H9 (cell line): Measurements from ENCODE around the gene GDI1. TPM values are rescaled to one million over a fixed set of nuclear protein-coding genes. Genes with fewer than 3 reads are reported as not detected.

Source experiments
- DNase-seq: peaks from one replicate; pipeline ENCODE4 v3.0.0-alpha.2; 2017
- H2AFZ ChIP-seq: one replicate; pipeline ENCODE4 v1.6.1; 2013; ENCODE audit warnings: mild to moderate bottlenecking, low read length, control low read depth, moderate library complexity
- H2AK5ac ChIP-seq: 2 replicates; pipeline ENCODE4 v1.6.1; 2013; ENCODE audit warnings: low read length, control low read depth, mixed read lengths; ENCODE audit not compliant: insufficient read length
- H2BK120ac ChIP-seq: one replicate; pipeline ENCODE4 v1.6.1; 2013; ENCODE audit warnings: low read depth, mild to moderate bottlenecking, low read length, control low read depth, inconsistent platforms; ENCODE audit not compliant: poor library complexity, severe bottlenecking
- H2BK12ac ChIP-seq: 2 replicates; pipeline ENCODE4 v1.6.1; 2013; ENCODE audit warnings: low read length, control low read depth, mixed read lengths, low read depth; ENCODE audit not compliant: insufficient read length
- H2BK15ac ChIP-seq: 2 replicates; pipeline ENCODE4 v1.6.1; 2013; ENCODE audit warnings: low read depth, low read length, control low read depth
- H2BK20ac ChIP-seq: one replicate; pipeline ENCODE4 v1.6.1; 2013; ENCODE audit warnings: low read depth, mild to moderate bottlenecking, low read length, control low read depth, inconsistent platforms; ENCODE audit not compliant: poor library complexity, severe bottlenecking
- H2BK5ac ChIP-seq: 2 replicates; pipeline ENCODE4 v1.6.1; 2013; ENCODE audit warnings: low read length, control low read depth, mixed read lengths; ENCODE audit not compliant: insufficient read length
- H3K14ac ChIP-seq: 2 replicates; pipeline ENCODE4 v1.6.1; 2013; ENCODE audit warnings: low read length, control low read depth; ENCODE audit not compliant: insufficient read depth
- H3K18ac ChIP-seq: 2 replicates; pipeline ENCODE4 v1.6.1; 2013; ENCODE audit warnings: low read depth, mild to moderate bottlenecking, mixed read lengths, low read length, control low read depth; ENCODE audit not compliant: insufficient read length
- H3K23ac ChIP-seq: 2 replicates; pipeline ENCODE4 v1.6.1; 2013; ENCODE audit warnings: low read length, control low read depth, mixed read lengths, low read depth; ENCODE audit not compliant: insufficient read length
- H3K23me2 ChIP-seq: 2 replicates; pipeline ENCODE4 v1.6.1; 2013; ENCODE audit warnings: low read depth, mild to moderate bottlenecking, mixed read lengths, low read length, control low read depth; ENCODE audit not compliant: insufficient read length, poor library complexity, severe bottlenecking
- H3K27ac ChIP-seq: 2 replicates; pipeline ENCODE4 v1.5.1; 2013; ENCODE audit warnings: low read length, control low read depth, mixed read lengths, low read depth; ENCODE audit not compliant: insufficient read length
- H3K27me3 ChIP-seq: 2 replicates; pipeline ENCODE4 v1.6.1; 2013; ENCODE audit warnings: low read length, control low read depth, inconsistent platforms; ENCODE audit not compliant: insufficient read depth
- H3K4ac ChIP-seq: 2 replicates; pipeline ENCODE4 v1.6.1; 2013; ENCODE audit warnings: low read depth, mild to moderate bottlenecking, control low read depth, inconsistent platforms, low read length, moderate library complexity
- H3K4me1 ChIP-seq: 2 replicates; pipeline ENCODE4 v1.6.1; 2013; ENCODE audit warnings: low read length, control low read depth, inconsistent platforms; ENCODE audit not compliant: insufficient read depth
- H3K4me2 ChIP-seq: 2 replicates; pipeline ENCODE4 v1.6.1; 2013; ENCODE audit warnings: low read length, control low read depth, mixed read lengths; ENCODE audit not compliant: insufficient read length, insufficient read depth
- H3K56ac ChIP-seq: 2 replicates; pipeline ENCODE4 v1.6.1; 2013; ENCODE audit warnings: low read depth, mild to moderate bottlenecking, mixed read lengths, low read length, control low read depth; ENCODE audit not compliant: insufficient read length
- H3K79me1 ChIP-seq: 2 replicates; pipeline ENCODE4 v1.6.1; 2013; ENCODE audit warnings: low read depth, mild to moderate bottlenecking, moderate library complexity, low read length, control low read depth, inconsistent platforms; ENCODE audit not compliant: insufficient read depth, poor library complexity, severe bottlenecking
- H3K79me2 ChIP-seq: 2 replicates; pipeline ENCODE4 v1.6.1; 2013; ENCODE audit warnings: low read length, control low read depth, inconsistent platforms; ENCODE audit not compliant: insufficient read depth
- H3K9ac ChIP-seq: 2 replicates; pipeline ENCODE4 v1.6.1; 2013; ENCODE audit warnings: low read length, control low read depth, mixed read lengths; ENCODE audit not compliant: insufficient read length; ENCODE audit errors: extremely low read depth
- H3K9me3 ChIP-seq: one replicate; pipeline ENCODE4 v1.6.1; 2013; ENCODE audit warnings: low read depth, low read length, inconsistent platforms; ENCODE audit not compliant: control insufficient read depth
- H3T11ph ChIP-seq: one replicate; pipeline ENCODE4 v1.6.1; 2013; ENCODE audit warnings: mild to moderate bottlenecking, low read length, control low read depth, inconsistent platforms
- H4K20me1 ChIP-seq: one replicate; pipeline ENCODE4 v1.6.1; 2013; ENCODE audit not compliant: control insufficient read depth, insufficient read length, insufficient read depth
- H4K5ac ChIP-seq: 2 replicates; pipeline ENCODE4 v1.6.1; 2013; ENCODE audit warnings: low read depth, mild to moderate bottlenecking, mixed read lengths, low read length, control low read depth; ENCODE audit not compliant: insufficient read length
- H4K8ac ChIP-seq: replicated peaks from 2 replicates; pipeline ENCODE4 v1.6.1; 2013; ENCODE audit warnings: low read length, control low read depth, mixed read lengths, low read depth; ENCODE audit not compliant: insufficient read length
- H4K91ac ChIP-seq: 2 replicates; pipeline ENCODE4 v1.6.1; 2013; ENCODE audit warnings: low read depth, mild to moderate bottlenecking, moderate library complexity, mixed read lengths, low read length, control low read depth; ENCODE audit not compliant: insufficient read length
- H3K27ac Mint-ChIP-seq, 3 experiments: 2 replicates in 2 of 3; 3 replicates in 1 of 3; pipeline ENCODE4 v1.8.0; 2020 to 2021; ENCODE audit warnings: mixed read lengths in 3 of 3, mild to moderate bottlenecking in 1 of 3, moderate library complexity in 1 of 3
- H3K27me3 Mint-ChIP-seq: 2 replicates; pipeline ENCODE4 v1.8.0; 2021; ENCODE audit warnings: low read depth, mild to moderate bottlenecking, moderate library complexity, mixed read lengths
- H3K36me3 Mint-ChIP-seq, 3 experiments: 2 replicates in 2 of 3; 3 replicates in 1 of 3; pipeline ENCODE4 v1.8.0; 2020 to 2021; ENCODE audit warnings: low read depth in 3 of 3, mixed read lengths in 3 of 3; ENCODE audit not compliant: insufficient read depth in 1 of 3
- H3K4me1 Mint-ChIP-seq, 2 experiments: 2 replicates each; pipeline ENCODE4 v1.8.0; 2020; ENCODE audit warnings: mixed read lengths in 2 of 2
- H3K4me3 Mint-ChIP-seq, 2 experiments: 2 replicates in 1 of 2; 3 replicates in 1 of 2; pipeline ENCODE4 v1.8.0; 2020 to 2021; ENCODE audit warnings: mild to moderate bottlenecking in 2 of 2, mixed read lengths in 2 of 2, moderate library complexity in 1 of 2
- H3K9me3 Mint-ChIP-seq, 2 experiments: 2 replicates in 1 of 2; 3 replicates in 1 of 2; pipeline ENCODE4 v1.8.0; 2020; ENCODE audit warnings: mild to moderate bottlenecking in 2 of 2, mixed read lengths in 2 of 2, moderate library complexity in 1 of 2
- WGBS: extraction: QIAGEN DNeasy Blood & Tissue Kit; methylation state at CpG from one replicate; pipeline ENCODE4 v1.1.7; 2013; ENCODE audit warnings: missing lambda C conversion rate, low lambda C conversion rate, mixed read lengths; ENCODE audit not compliant: insufficient read length; ENCODE audit errors: extremely low coverage; 5-methylcytosine and 5-hydroxymethylcytosine counted together
- total RNA-seq: library from RNA; stranded (reverse); gene quantifications from 2 replicates; pipeline ENCODE4 v1.2.1, GENCODE V29; 2021
- TF ChIP-seq, protein P1 (sequence below): fragments of 200-600 bp; sonication (generic); conservative IDR thresholded peaks from 3 replicates; pipeline ENCODE4 v1.8.0; 2021; ENCODE audit warnings: antibody characterized with exemption, mild to moderate bottlenecking

Gene GDI1
- total RNA-seq, 1 experiment from 2014 or later = 111 TPM

- WGBS = no CpG with 5 or more reads among the region's 7 CpGs
- Histone ChIP-seq H2AFZ (no peak overlapping the region), H4K91ac (no peak overlapping the region), H3T11ph (no peak overlapping the region), H3K9ac (no peak overlapping the region), H3K9me3 (peaks cover 37% of the 10 kb centered on the region), H3K4me1 (no peaks in the 10 kb centered on the region; the same call in 1 of the 2 replicates), H2BK20ac (no peak overlapping the region), H4K5ac (no peak overlapping the region), H2BK15ac (no peak overlapping the region), H4K8ac (no peak overlapping the region), H3K4ac (no peak overlapping the region), H3K18ac (no peak overlapping the region), H2BK5ac (no peak overlapping the region), H2BK120ac (no peak overlapping the region), H3K14ac (no peak overlapping the region), H2AK5ac (no peak overlapping the region), H3K56ac (no peak overlapping the region), H3K23me2 (peaks cover 4% of the 10 kb centered on the region), H3K23ac (no peak overlapping the region), H3K79me2 (no peaks in the 10 kb centered on the region), H3K27ac (no peak overlapping the region), H4K20me1 (no peaks in the 10 kb centered on the region), H3K27me3 (no peaks in the 10 kb centered on the region), H2BK12ac (no peak overlapping the region), H3K4me2 (no peak overlapping the region), H3K79me1 (no peaks in the 10 kb centered on the region)
- Mint-ChIP-seq H3K27me3 (peaks cover 10% of the 10 kb centered on the region), H3K9me3 (peaks cover 67 to 79% of the 10 kb centered on the region in 2 experiments), H3K4me1 (peaks cover 6 to 13% of the 10 kb centered on the region in 2 experiments), H3K36me3 (peaks cover 4 to 22% (median 18%) of the 10 kb centered on the region in 3 experiments), H3K4me3 (no peak overlapping the region), H3K27ac (peak overlapping the region in 1 of 3 experiments; percentile 33; a peak in 1 of 7 replicates)
- DNase-seq = peak; percentile 16
- TF ChIP-seq, protein P1, sequence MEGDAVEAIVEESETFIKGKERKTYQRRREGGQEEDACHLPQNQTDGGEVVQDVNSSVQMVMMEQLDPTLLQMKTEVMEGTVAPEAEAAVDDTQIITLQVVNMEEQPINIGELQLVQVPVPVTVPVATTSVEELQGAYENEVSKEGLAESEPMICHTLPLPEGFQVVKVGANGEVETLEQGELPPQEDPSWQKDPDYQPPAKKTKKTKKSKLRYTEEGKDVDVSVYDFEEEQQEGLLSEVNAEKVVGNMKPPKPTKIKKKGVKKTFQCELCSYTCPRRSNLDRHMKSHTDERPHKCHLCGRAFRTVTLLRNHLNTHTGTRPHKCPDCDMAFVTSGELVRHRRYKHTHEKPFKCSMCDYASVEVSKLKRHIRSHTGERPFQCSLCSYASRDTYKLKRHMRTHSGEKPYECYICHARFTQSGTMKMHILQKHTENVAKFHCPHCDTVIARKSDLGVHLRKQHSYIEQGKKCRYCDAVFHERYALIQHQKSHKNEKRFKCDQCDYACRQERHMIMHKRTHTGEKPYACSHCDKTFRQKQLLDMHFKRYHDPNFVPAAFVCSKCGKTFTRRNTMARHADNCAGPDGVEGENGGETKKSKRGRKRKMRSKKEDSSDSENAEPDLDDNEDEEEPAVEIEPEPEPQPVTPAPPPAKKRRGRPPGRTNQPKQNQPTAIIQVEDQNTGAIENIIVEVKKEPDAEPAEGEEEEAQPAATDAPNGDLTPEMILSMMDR = no peak
Measured at GRCh38 chrX:154483325-154483724, 46.4 kb downstream of the GDI1 start.
